Measurements from ENCODE around the gene ABCC11.

Gene ABCC11

GRCh38 chr16:48165961-48166578 lies 81.3 kb downstream of the ABCC11 start:
- TF ChIP-seq CTCF (IDR thresholded peaks at IDR 0.05; ENCODE audit: extremely low read depth, insufficient read depth, missing control alignments): no peak
- DNase-seq (ENCODE audit: low spot score): no peak
- in situ Hi-C loops (cut with MboI; ENCODE audit: low pct_unique_long_range_greater_than_20kb, low sequenced_read_pairs, unreplicated experiment): loop anchor here (10.0 kb wide), 1 partner anchor 1221 kb away; no protein-coding TSS in a partner anchor

GRCh38 chr16:48164907-48165715 lies 82.2 kb downstream of the ABCC11 start:
- TF ChIP-seq CTCF (IDR thresholded peaks at IDR 0.05; ENCODE audit: extremely low read depth, insufficient read depth, missing control alignments): peak; percentile 93
- peak; percentile 75 for DNase-seq (ENCODE audit: low spot score)
- in situ Hi-C loops (cut with MboI; ENCODE audit: low pct_unique_long_range_greater_than_20kb, low sequenced_read_pairs, unreplicated experiment): loop anchor here (10.0 kb wide), 1 partner anchor 1220 kb away; no protein-coding TSS in a partner anchor

- in situ Hi-C loops (cut with MboI; ENCODE audit: low pct_unique_long_range_greater_than_20kb, low sequenced_read_pairs, unreplicated experiment): loop anchor here (10.0 kb wide), 1 partner anchor 1218 kb away; no protein-coding TSS in a partner anchor
- no peak for TF ChIP-seq CTCF (IDR thresholded peaks at IDR 0.05; ENCODE audit: extremely low read depth, insufficient read depth, missing control alignments)
- DNase-seq (ENCODE audit: low spot score): no peak
Measured at GRCh38 chr16:48162839-48163410, 84.4 kb downstream of the ABCC11 start.

- in situ Hi-C loops (cut with MboI; ENCODE audit: low pct_unique_long_range_greater_than_20kb, low sequenced_read_pairs, unreplicated experiment): loop anchor here (10.0 kb wide), 1 partner anchor 1217 kb away; no protein-coding TSS in a partner anchor
- TF ChIP-seq CTCF (IDR thresholded peaks at IDR 0.05; ENCODE audit: extremely low read depth, insufficient read depth, missing control alignments): no peak
- no peak for DNase-seq (ENCODE audit: low spot score)
Measured at GRCh38 chr16:48161906-48162305, 85.4 kb downstream of the ABCC11 start.

- in situ Hi-C loops (cut with MboI; ENCODE audit: low pct_unique_long_range_greater_than_20kb, low sequenced_read_pairs, unreplicated experiment): loop anchor here (10.0 kb wide), 1 partner anchor 1216 kb away; no protein-coding TSS in a partner anchor
- TF ChIP-seq CTCF (IDR thresholded peaks at IDR 0.05; ENCODE audit: extremely low read depth, insufficient read depth, missing control alignments): no peak
- DNase-seq (ENCODE audit: low spot score): no peak
Measured at GRCh38 chr16:48160575-48160974, 86.8 kb downstream of the ABCC11 start.

GRCh38 chr16:48158296-48158695 lies 89.0 kb downstream of the ABCC11 start:
- in situ Hi-C loops (cut with MboI; ENCODE audit: low pct_unique_long_range_greater_than_20kb, low sequenced_read_pairs, unreplicated experiment): loop anchor here (10.0 kb wide), 1 partner anchor 1013 kb away; the partner anchor contains the start of gene NETO2
- peak; percentile 54 for DNase-seq (ENCODE audit: low spot score)
- no peak for TF ChIP-seq CTCF (IDR thresholded peaks at IDR 0.05; ENCODE audit: extremely low read depth, insufficient read depth, missing control alignments)

Measured in GM13977 (cell line).